Nephron progenitor cell (in vitro differentiated cells): ENCODE results near the gene PSMD3.
A peak's percentile ranks its signal among the peaks of the same experiment; 100 is the strongest.

ENCODE experiments used
- DNase-seq: peaks from one replicate; pipeline ENCODE4 v3.0.0; 2021
- H3K27ac Mint-ChIP-seq: 2 replicates; pipeline ENCODE4 v1.8.0; 2021; ENCODE audit warnings: mild to moderate bottlenecking, moderate library complexity, mixed read lengths
- H3K27me3 Mint-ChIP-seq: 2 replicates; pipeline ENCODE4 v1.8.0; 2021; ENCODE audit warnings: mild to moderate bottlenecking, low read depth, mixed read lengths; ENCODE audit not compliant: poor library complexity
- H3K36me3 Mint-ChIP-seq: 2 replicates; pipeline ENCODE4 v1.8.0; 2021; ENCODE audit warnings: low read depth, mixed read lengths
- H3K4me1 Mint-ChIP-seq: 2 replicates; pipeline ENCODE4 v1.8.0; 2021; ENCODE audit warnings: mixed read lengths
- H3K4me3 Mint-ChIP-seq: 2 replicates; pipeline ENCODE4 v1.8.0; 2021; ENCODE audit warnings: mild to moderate bottlenecking, moderate library complexity, mixed read lengths
- H3K9me3 Mint-ChIP-seq: 2 replicates; pipeline ENCODE4 v1.8.0; 2021; ENCODE audit warnings: mild to moderate bottlenecking, moderate library complexity, mixed read lengths
- TF ChIP-seq, protein P1 (sequence below): fragments of 200-600 bp; sonication (generic); IDR thresholded peaks from 2 replicates; pipeline ENCODE4 v1.5.0; 2021; ENCODE audit warnings: antibody characterized with exemption

PSMD3 gene

DNA sequence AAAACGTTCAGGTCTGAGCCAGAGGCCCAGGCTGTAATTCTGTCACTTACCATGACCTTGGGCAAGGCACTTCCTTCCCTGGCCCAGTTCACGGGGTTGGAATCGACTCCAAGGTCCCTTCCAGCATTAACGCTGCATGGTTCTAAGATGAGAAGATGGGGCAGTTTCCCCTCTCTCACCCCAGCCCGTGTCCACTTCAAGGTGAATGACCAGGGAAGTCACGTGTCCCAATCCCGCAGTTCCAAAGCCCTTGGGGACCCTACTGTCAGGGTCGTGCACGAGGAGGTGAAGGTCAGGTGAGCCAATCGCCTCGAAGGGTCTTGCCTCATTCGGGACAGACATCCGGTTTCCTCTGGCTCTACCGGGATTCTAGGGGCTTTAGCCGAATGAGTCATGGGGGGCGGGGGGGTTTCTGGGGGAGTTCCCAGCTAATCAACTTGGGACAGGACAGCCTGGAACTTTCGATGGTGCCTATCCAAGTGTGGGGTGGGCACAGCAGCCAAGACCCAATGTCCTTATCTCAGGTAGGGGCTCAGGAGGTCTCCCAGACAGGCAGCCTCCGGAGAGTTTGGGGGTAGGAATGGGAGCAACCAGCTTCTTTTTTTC, 33.9 kb downstream of the PSMD3 start:
- no peak overlapping the region for H3K27ac Mint-ChIP-seq
- H3K27me3 Mint-ChIP-seq, result peaks cover 6% of the 10 kb centered on the region
- TF ChIP-seq, protein P1, sequence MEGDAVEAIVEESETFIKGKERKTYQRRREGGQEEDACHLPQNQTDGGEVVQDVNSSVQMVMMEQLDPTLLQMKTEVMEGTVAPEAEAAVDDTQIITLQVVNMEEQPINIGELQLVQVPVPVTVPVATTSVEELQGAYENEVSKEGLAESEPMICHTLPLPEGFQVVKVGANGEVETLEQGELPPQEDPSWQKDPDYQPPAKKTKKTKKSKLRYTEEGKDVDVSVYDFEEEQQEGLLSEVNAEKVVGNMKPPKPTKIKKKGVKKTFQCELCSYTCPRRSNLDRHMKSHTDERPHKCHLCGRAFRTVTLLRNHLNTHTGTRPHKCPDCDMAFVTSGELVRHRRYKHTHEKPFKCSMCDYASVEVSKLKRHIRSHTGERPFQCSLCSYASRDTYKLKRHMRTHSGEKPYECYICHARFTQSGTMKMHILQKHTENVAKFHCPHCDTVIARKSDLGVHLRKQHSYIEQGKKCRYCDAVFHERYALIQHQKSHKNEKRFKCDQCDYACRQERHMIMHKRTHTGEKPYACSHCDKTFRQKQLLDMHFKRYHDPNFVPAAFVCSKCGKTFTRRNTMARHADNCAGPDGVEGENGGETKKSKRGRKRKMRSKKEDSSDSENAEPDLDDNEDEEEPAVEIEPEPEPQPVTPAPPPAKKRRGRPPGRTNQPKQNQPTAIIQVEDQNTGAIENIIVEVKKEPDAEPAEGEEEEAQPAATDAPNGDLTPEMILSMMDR, result no peak
- H3K36me3 Mint-ChIP-seq, result peaks cover 5% of the 10 kb centered on the region
- no peak overlapping the region for H3K4me3 Mint-ChIP-seq
- no peaks in the 10 kb centered on the region for H3K9me3 Mint-ChIP-seq
- no peak for DNase-seq
- H3K4me1 Mint-ChIP-seq, result peaks cover 62% of the 10 kb centered on the region

DNA sequence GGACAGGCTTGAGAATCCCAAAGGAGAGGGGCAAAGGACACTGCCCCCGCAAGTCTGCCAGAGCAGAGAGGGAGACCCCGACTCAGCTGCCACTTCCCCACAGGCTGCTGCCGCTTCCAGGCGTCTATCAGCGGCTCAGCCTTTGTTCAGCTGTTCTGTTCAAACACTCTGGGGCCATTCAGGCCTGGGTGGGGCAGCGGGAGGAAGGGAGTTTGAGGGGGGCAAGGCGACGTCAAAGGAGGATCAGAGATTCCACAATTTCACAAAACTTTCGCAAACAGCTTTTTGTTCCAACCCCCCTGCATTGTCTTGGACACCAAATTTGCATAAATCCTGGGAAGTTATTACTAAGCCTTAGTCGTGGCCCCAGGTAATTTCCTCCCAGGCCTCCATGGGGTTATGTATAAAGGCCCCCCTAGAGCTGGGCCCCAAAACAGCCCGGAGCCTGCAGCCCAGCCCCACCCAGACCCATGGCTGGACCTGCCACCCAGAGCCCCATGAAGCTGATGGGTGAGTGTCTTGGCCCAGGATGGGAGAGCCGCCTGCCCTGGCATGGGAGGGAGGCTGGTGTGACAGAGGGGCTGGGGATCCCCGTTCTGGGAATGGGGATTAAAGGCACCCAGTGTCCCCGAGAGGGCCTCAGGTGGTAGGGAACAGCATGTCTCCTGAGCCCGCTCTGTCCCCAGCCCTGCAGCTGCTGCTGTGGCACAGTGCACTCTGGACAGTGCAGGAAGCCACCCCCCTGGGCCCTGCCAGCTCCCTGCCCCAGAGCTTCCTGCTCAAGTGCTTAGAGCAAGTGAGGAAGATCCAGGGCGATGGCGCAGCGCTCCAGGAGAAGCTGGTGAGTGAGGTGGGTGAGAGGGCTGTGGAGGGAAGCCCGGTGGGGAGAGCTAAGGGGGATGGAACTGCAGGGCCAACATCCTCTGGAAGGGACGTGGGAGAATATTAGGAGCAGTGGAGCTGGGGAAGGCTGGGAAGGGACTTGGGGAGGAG, 34.7 kb downstream of the PSMD3 start, which contains the start of gene CSF3:
Gene CSF3, plus strand, starts transcription at position 436 of the 993 bp plus-strand sequence. Its CDS starts 35 bp downstream, at position 471.
- H3K36me3 Mint-ChIP-seq, result peaks cover 13% of the 10 kb centered on the region
- H3K4me1 Mint-ChIP-seq, result peaks cover 65% of the 10 kb centered on the region
- peaks cover 6% of the 10 kb centered on the region for H3K27me3 Mint-ChIP-seq

DNA sequence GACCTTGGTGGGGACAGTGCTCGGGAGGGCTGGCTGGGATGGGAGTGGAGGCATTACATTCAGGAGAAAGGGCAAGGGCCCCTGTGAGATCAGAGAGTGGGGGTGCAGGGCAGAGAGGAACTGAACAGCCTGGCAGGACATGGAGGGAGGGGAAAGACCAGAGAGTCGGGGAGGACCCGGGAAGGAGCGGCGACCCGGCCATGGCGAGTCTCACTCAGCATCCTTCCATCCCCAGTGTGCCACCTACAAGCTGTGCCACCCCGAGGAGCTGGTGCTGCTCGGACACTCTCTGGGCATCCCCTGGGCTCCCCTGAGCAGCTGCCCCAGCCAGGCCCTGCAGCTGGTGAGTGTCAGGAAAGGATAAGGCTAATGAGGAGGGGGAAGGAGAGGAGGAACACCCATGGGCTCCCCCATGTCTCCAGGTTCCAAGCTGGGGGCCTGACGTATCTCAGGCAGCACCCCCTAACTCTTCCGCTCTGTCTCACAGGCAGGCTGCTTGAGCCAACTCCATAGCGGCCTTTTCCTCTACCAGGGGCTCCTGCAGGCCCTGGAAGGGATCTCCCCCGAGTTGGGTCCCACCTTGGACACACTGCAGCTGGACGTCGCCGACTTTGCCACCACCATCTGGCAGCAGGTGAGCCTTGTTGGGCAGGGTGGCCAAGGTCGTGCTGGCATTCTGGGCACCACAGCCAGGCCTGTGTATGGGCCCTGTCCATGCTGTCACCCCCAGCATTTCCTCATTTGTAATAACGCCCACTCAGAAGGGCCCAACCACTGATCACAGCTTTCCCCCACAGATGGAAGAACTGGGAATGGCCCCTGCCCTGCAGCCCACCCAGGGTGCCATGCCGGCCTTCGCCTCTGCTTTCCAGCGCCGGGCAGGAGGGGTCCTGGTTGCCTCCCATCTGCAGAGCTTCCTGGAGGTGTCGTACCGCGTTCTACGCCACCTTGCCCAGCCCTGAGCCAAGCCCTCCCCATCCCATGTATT, 35.7 kb downstream of the PSMD3 start:
- Mint-ChIP-seq H3K9me3 (no peaks in the 10 kb centered on the region), H3K27me3 (peaks cover 6% of the 10 kb centered on the region), H3K27ac (no peak overlapping the region), H3K36me3 (peaks cover 19% of the 10 kb centered on the region), H3K4me3 (no peak overlapping the region), H3K4me1 (peaks cover 63% of the 10 kb centered on the region)
- no peak for DNase-seq
- TF ChIP-seq, protein P1, result no peak

More for the DNA sequence above, 34.7 kb downstream of the PSMD3 start, which contains the start of gene CSF3:
- no peaks in the 10 kb centered on the region for H3K9me3 Mint-ChIP-seq
- TF ChIP-seq, protein P1, result no peak
- no peak within 1 kb of the TSS for H3K27ac Mint-ChIP-seq
- DNase-seq, result no peak
- H3K4me3 Mint-ChIP-seq, result no peak within 1 kb of the TSS

DNA sequence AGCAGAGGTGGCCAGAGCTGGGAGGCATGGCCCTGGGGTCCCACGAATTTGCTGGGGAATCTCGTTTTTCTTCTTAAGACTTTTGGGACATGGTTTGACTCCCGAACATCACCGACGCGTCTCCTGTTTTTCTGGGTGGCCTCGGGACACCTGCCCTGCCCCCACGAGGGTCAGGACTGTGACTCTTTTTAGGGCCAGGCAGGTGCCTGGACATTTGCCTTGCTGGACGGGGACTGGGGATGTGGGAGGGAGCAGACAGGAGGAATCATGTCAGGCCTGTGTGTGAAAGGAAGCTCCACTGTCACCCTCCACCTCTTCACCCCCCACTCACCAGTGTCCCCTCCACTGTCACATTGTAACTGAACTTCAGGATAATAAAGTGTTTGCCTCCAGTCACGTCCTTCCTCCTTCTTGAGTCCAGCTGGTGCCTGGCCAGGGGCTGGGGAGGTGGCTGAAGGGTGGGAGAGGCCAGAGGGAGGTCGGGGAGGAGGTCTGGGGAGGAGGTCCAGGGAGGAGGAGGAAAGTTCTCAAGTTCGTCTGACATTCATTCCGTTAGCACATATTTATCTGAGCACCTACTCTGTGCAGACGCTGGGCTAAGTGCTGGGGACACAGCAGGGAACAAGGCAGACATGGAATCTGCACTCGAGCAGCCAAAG, 36.9 kb downstream of the PSMD3 start:
- no peaks in the 10 kb centered on the region for H3K9me3 Mint-ChIP-seq
- TF ChIP-seq, protein P1, result no peak
- peaks cover 53% of the 10 kb centered on the region for H3K4me1 Mint-ChIP-seq
- H3K27ac Mint-ChIP-seq, result peak overlapping the region; percentile 90
- DNase-seq, result no peak
- peaks cover 6% of the 10 kb centered on the region for H3K27me3 Mint-ChIP-seq
- H3K4me3 Mint-ChIP-seq, result no peak overlapping the region
- peaks cover 25% of the 10 kb centered on the region for H3K36me3 Mint-ChIP-seq
